Putamen (tissue), 1 donor: ENCODE data around the gene SH3YL1.

Experiments
- DNase-seq: peaks from one replicate; pipeline ENCODE4 v3.0.0-alpha.2; 2016; ENCODE audit warnings: low spot score

SH3YL1 gene

DNA sequence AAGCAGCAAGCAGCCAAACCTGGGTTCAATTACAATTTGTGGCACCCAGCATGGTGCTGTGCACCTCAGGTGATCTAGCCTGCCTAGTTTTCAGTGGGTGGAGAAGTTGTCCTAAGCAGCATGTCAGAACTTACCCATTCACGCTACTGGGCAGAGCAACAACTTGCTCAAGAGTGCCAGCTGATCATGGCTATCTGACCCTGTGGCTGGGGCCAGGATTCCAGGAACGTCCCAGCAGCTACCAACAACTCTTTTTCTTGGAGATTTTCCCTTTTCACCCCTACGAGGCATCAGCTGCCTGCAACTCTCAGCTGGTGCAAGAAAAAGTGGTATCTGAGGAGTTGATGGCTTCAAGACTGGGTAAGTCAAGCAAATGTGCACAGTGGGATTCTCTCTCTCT, 83.5 kb downstream of the SH3YL1 start:
- no peak for DNase-seq

DNA sequence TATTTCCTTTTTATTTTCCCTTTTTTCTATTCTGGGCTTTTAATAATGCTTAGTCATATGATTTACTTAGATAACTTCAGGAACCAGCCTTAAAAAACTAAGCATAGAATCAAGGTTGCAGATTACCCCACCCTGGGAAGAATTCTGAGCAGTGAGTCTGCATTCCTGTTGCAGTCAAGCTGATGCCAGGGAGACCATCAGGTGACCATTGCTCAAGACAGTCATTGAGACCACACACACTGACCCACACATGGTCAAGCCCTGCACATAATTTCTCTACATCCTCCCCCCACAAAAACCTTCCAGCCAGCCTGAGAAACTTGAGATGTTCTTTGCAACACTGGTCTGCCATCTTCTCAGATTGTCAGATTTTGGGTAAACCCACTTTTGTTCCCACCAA, 83.9 kb downstream of the SH3YL1 start:
- DNase-seq: no peak

DNA sequence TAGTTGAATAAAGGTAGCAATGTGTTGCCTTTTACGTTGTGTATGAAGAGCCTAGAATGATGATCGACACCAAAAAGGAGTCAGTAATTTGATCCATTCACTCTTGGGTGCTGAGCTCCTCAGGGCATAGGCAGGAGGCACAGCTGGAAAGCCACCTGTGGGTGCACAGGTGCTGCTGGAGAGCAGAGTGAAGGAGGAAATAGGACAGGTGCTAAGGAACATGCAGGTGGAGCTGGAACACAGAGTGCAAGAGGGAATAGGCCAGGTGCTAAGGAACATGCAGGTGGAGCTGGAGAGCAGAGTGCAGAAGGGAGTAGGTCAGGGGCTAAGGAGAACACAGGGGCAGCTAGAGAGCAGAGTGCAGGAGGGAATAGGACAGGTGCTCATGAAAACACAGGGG, 86.1 kb downstream of the SH3YL1 start:
- no peak for DNase-seq

DNA sequence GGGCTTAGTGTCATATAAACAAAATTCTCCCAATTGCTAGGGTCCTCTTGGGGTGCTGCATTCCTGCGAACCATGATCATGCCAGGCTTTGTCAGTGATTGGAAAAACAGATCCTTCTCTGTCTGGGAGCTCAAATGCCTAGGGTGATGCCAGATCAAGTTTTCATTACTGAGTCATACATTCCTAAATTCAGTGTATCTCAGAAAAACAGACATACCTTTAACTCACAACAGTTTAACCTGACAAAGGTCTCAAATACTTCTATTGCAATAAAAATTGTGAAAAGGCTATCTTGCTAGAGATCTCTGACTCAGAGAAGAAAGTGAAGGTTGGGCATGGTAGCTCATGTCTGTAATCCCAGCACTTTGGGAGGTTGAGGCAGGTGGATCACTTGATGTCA, 86.9 kb downstream of the SH3YL1 start:
- DNase-seq: no peak

DNA sequence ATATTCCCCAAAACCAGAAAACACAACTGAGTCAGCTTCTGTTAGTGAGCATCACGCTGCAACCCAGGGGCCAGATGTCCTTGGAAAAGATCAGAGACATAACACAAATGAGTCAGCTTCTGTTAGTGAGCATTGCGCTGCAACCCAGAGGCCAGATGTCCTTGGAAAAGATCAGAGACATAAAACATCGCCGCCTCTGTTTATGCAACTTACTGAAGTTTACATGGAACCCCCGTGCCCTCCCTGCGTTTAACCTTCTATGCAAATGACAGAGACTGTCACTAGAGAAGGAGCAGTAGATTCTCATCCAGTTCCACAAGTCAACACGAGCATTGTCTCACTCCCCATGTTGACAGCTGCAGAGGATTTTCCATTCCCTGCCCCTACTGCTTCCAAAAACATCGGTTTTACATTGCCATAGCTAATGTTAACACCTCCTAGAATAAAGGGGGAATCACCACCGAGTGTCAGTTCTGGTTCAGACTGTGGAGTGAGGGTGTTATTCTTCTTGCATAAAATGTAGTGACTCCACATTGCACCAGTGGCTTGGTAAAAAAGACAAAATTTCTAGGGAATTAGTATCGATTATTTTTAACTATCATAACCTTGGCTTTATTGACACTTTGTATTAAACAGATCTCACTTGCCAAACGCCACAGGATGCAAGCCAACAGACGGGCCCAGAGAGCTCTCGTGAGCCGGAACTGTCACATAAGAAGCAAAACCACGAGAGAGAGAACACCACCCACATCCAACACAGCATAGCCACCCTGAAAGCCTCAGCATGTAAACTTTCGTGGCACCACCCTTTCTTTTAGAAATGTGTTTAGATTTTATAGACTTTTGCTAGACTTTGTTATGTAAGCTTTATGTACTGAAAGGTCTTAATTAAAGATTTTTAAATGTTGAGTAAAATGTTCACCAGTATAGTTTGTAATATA, 87.7 kb downstream of the SH3YL1 start:
- DNase-seq: no peak

- DNase-seq: no peak
Measured at GRCh38 chr2:175161-175786, 88.6 kb downstream of the SH3YL1 start.

DNA sequence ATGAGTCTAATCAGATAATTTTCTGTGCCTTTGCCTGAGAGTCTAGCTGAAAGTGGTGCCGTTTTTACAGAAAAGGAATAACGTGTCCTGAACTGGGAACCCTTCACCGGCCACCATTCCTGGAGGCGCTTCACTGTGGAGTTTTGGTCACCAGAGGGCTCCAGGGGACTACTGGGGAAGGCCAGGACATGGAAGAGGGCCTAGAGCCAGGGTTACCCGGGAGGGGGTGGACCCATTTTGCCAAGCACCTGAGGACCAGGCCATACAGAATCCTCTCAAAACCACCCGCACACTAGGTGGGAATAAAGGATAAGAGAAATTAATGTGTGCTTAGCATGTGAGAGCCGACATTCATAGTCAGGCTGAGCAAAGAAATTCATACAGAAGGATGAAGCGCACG, 91.7 kb downstream of the SH3YL1 start:
- DNase-seq: peak; percentile 46

DNA sequence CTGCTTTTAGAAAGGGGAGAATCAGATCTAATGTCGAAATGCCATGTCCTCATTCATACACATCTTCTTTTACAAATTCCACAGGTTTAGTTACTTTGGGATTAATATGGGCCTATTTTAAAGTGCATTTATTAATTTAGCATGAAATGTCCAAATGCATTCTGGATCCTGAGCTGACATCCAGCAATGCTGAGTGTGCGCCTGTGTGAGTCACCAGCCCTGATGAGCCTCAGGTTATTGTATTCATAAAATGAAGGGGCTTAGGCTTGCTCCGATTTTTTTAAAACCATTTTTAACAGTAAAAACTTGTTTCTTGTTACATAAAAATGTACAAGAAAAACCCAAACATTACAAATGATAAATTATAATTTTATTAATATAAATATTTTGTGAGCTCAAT, 94.1 kb downstream of the SH3YL1 start:
- no peak for DNase-seq
